ENCODE measurements around the gene DNAJB14.

GRCh38 chr4:99886146-99886545 lies 60.3 kb downstream of the DNAJB14 start:
- TF ChIP-seq CTCF (conservative IDR thresholded peaks at IDR 0.05; ENCODE audit: low read length) (no peak), EZH2phosphoT487 (IDR thresholded peaks at IDR 0.05; ENCODE audit: borderline replicate concordance) (no peak)

Data from Loucy (cell line).